H9 (cell line): ENCODE results near the gene CCDC12. TPM values are rescaled to one million over a fixed set of nuclear protein-coding genes. Genes with fewer than 3 reads are reported as not detected.

ENCODE experiments used
- DNase-seq: peaks from one replicate; pipeline ENCODE4 v3.0.0-alpha.2; 2017
- H2AFZ ChIP-seq: one replicate; pipeline ENCODE4 v1.6.1; 2013; ENCODE audit warnings: mild to moderate bottlenecking, low read length, control low read depth, moderate library complexity
- H2AK5ac ChIP-seq: 2 replicates; pipeline ENCODE4 v1.6.1; 2013; ENCODE audit warnings: low read length, control low read depth, mixed read lengths; ENCODE audit not compliant: insufficient read length
- H2BK120ac ChIP-seq: one replicate; pipeline ENCODE4 v1.6.1; 2013; ENCODE audit warnings: low read depth, mild to moderate bottlenecking, low read length, control low read depth, inconsistent platforms; ENCODE audit not compliant: poor library complexity, severe bottlenecking
- H2BK12ac ChIP-seq: 2 replicates; pipeline ENCODE4 v1.6.1; 2013; ENCODE audit warnings: low read length, control low read depth, mixed read lengths, low read depth; ENCODE audit not compliant: insufficient read length
- H2BK15ac ChIP-seq: 2 replicates; pipeline ENCODE4 v1.6.1; 2013; ENCODE audit warnings: low read depth, low read length, control low read depth
- H2BK20ac ChIP-seq: one replicate; pipeline ENCODE4 v1.6.1; 2013; ENCODE audit warnings: low read depth, mild to moderate bottlenecking, low read length, control low read depth, inconsistent platforms; ENCODE audit not compliant: poor library complexity, severe bottlenecking
- H2BK5ac ChIP-seq: 2 replicates; pipeline ENCODE4 v1.6.1; 2013; ENCODE audit warnings: low read length, control low read depth, mixed read lengths; ENCODE audit not compliant: insufficient read length
- H3K14ac ChIP-seq: 2 replicates; pipeline ENCODE4 v1.6.1; 2013; ENCODE audit warnings: low read length, control low read depth; ENCODE audit not compliant: insufficient read depth
- H3K18ac ChIP-seq: 2 replicates; pipeline ENCODE4 v1.6.1; 2013; ENCODE audit warnings: low read depth, mild to moderate bottlenecking, mixed read lengths, low read length, control low read depth; ENCODE audit not compliant: insufficient read length
- H3K23ac ChIP-seq: 2 replicates; pipeline ENCODE4 v1.6.1; 2013; ENCODE audit warnings: low read length, control low read depth, mixed read lengths, low read depth; ENCODE audit not compliant: insufficient read length
- H3K23me2 ChIP-seq: 2 replicates; pipeline ENCODE4 v1.6.1; 2013; ENCODE audit warnings: low read depth, mild to moderate bottlenecking, mixed read lengths, low read length, control low read depth; ENCODE audit not compliant: insufficient read length, poor library complexity, severe bottlenecking
- H3K27ac ChIP-seq: 2 replicates; pipeline ENCODE4 v1.5.1; 2013; ENCODE audit warnings: low read length, control low read depth, mixed read lengths, low read depth; ENCODE audit not compliant: insufficient read length
- H3K27me3 ChIP-seq: 2 replicates; pipeline ENCODE4 v1.6.1; 2013; ENCODE audit warnings: low read length, control low read depth, inconsistent platforms; ENCODE audit not compliant: insufficient read depth
- H3K4ac ChIP-seq: 2 replicates; pipeline ENCODE4 v1.6.1; 2013; ENCODE audit warnings: low read depth, mild to moderate bottlenecking, control low read depth, inconsistent platforms, low read length, moderate library complexity
- H3K4me1 ChIP-seq: 2 replicates; pipeline ENCODE4 v1.6.1; 2013; ENCODE audit warnings: low read length, control low read depth, inconsistent platforms; ENCODE audit not compliant: insufficient read depth
- H3K4me2 ChIP-seq: 2 replicates; pipeline ENCODE4 v1.6.1; 2013; ENCODE audit warnings: low read length, control low read depth, mixed read lengths; ENCODE audit not compliant: insufficient read length, insufficient read depth
- H3K56ac ChIP-seq: 2 replicates; pipeline ENCODE4 v1.6.1; 2013; ENCODE audit warnings: low read depth, mild to moderate bottlenecking, mixed read lengths, low read length, control low read depth; ENCODE audit not compliant: insufficient read length
- H3K79me1 ChIP-seq: 2 replicates; pipeline ENCODE4 v1.6.1; 2013; ENCODE audit warnings: low read depth, mild to moderate bottlenecking, moderate library complexity, low read length, control low read depth, inconsistent platforms; ENCODE audit not compliant: insufficient read depth, poor library complexity, severe bottlenecking
- H3K79me2 ChIP-seq: 2 replicates; pipeline ENCODE4 v1.6.1; 2013; ENCODE audit warnings: low read length, control low read depth, inconsistent platforms; ENCODE audit not compliant: insufficient read depth
- H3K9ac ChIP-seq: 2 replicates; pipeline ENCODE4 v1.6.1; 2013; ENCODE audit warnings: low read length, control low read depth, mixed read lengths; ENCODE audit not compliant: insufficient read length; ENCODE audit errors: extremely low read depth
- H3K9me3 ChIP-seq: one replicate; pipeline ENCODE4 v1.6.1; 2013; ENCODE audit warnings: low read depth, low read length, inconsistent platforms; ENCODE audit not compliant: control insufficient read depth
- H3T11ph ChIP-seq: one replicate; pipeline ENCODE4 v1.6.1; 2013; ENCODE audit warnings: mild to moderate bottlenecking, low read length, control low read depth, inconsistent platforms
- H4K20me1 ChIP-seq: one replicate; pipeline ENCODE4 v1.6.1; 2013; ENCODE audit not compliant: control insufficient read depth, insufficient read length, insufficient read depth
- H4K5ac ChIP-seq: 2 replicates; pipeline ENCODE4 v1.6.1; 2013; ENCODE audit warnings: low read depth, mild to moderate bottlenecking, mixed read lengths, low read length, control low read depth; ENCODE audit not compliant: insufficient read length
- H4K8ac ChIP-seq: replicated peaks from 2 replicates; pipeline ENCODE4 v1.6.1; 2013; ENCODE audit warnings: low read length, control low read depth, mixed read lengths, low read depth; ENCODE audit not compliant: insufficient read length
- H4K91ac ChIP-seq: 2 replicates; pipeline ENCODE4 v1.6.1; 2013; ENCODE audit warnings: low read depth, mild to moderate bottlenecking, moderate library complexity, mixed read lengths, low read length, control low read depth; ENCODE audit not compliant: insufficient read length
- H3K27ac Mint-ChIP-seq, 3 experiments: 2 replicates in 2 of 3; 3 replicates in 1 of 3; pipeline ENCODE4 v1.8.0; 2020 to 2021; ENCODE audit warnings: mixed read lengths in 3 of 3, mild to moderate bottlenecking in 1 of 3, moderate library complexity in 1 of 3
- H3K27me3 Mint-ChIP-seq: 2 replicates; pipeline ENCODE4 v1.8.0; 2021; ENCODE audit warnings: low read depth, mild to moderate bottlenecking, moderate library complexity, mixed read lengths
- H3K36me3 Mint-ChIP-seq, 3 experiments: 2 replicates in 2 of 3; 3 replicates in 1 of 3; pipeline ENCODE4 v1.8.0; 2020 to 2021; ENCODE audit warnings: low read depth in 3 of 3, mixed read lengths in 3 of 3; ENCODE audit not compliant: insufficient read depth in 1 of 3
- H3K4me1 Mint-ChIP-seq, 2 experiments: 2 replicates each; pipeline ENCODE4 v1.8.0; 2020; ENCODE audit warnings: mixed read lengths in 2 of 2
- H3K4me3 Mint-ChIP-seq, 2 experiments: 2 replicates in 1 of 2; 3 replicates in 1 of 2; pipeline ENCODE4 v1.8.0; 2020 to 2021; ENCODE audit warnings: mild to moderate bottlenecking in 2 of 2, mixed read lengths in 2 of 2, moderate library complexity in 1 of 2
- H3K9me3 Mint-ChIP-seq, 2 experiments: 2 replicates in 1 of 2; 3 replicates in 1 of 2; pipeline ENCODE4 v1.8.0; 2020; ENCODE audit warnings: mild to moderate bottlenecking in 2 of 2, mixed read lengths in 2 of 2, moderate library complexity in 1 of 2
- CTCF ChIP-seq: fragments of 200-600 bp; sonication (generic); conservative IDR thresholded peaks from 3 replicates; pipeline ENCODE4 v1.8.0; 2021; ENCODE audit warnings: antibody characterized with exemption, mild to moderate bottlenecking
- WGBS: extraction: QIAGEN DNeasy Blood & Tissue Kit; methylation state at CpG from one replicate; pipeline ENCODE4 v1.1.7; 2013; ENCODE audit warnings: missing lambda C conversion rate, low lambda C conversion rate, mixed read lengths; ENCODE audit not compliant: insufficient read length; ENCODE audit errors: extremely low coverage; 5-methylcytosine and 5-hydroxymethylcytosine counted together
- total RNA-seq: library from RNA; stranded (reverse); gene quantifications from 2 replicates; pipeline ENCODE4 v1.2.1, GENCODE V29; 2021

CCDC12 gene
- total RNA-seq, 1 experiment from 2014 or later, result 54.0 TPM

DNA sequence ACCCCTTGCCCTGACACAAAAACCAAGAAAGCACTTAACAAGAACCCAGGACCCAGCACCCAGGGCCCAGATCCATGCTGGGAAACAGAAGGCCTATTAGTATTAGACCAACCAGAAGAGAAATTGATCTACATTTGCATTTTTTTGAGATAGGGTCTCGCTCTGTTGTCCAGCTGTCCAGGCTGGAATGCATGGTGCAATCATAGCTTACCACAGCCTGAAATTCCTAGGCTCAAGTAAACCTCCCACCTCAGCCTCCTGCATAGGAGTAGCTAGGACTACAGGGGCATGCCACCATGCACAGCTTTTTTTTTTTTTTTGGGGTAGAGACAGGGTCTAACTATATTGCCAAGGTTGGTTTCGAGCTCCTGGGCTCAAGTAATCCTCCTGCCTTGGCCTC lies 26.4 kb downstream of the CCDC12 start:
- no peak for DNase-seq
- Histone ChIP-seq H3K79me1 (peaks cover 18% of the 10 kb centered on the region), H3K14ac (no peak overlapping the region), H3K79me2 (peaks cover 39% of the 10 kb centered on the region; the same call in 1 of the 2 replicates), H4K8ac (no peak overlapping the region), H3K9ac (no peak overlapping the region), H4K5ac (no peak overlapping the region), H2BK12ac (no peak overlapping the region), H3K4me1 (peaks cover 9% of the 10 kb centered on the region; the same call in 1 of the 2 replicates), H3K18ac (no peak overlapping the region), H2BK20ac (no peak overlapping the region), H3K9me3 (no peaks in the 10 kb centered on the region), H3K56ac (no peak overlapping the region), H3K27me3 (no peaks in the 10 kb centered on the region), H2BK5ac (no peak overlapping the region), H2BK120ac (no peak overlapping the region), H3K27ac (no peak overlapping the region), H3T11ph (no peak overlapping the region), H2BK15ac (no peak overlapping the region), H3K4me2 (no peak overlapping the region), H2AFZ (no peak overlapping the region), H4K91ac (no peak overlapping the region), H4K20me1 (peaks cover 2% of the 10 kb centered on the region), H3K23me2 (no peaks in the 10 kb centered on the region), H3K4ac (no peak overlapping the region), H2AK5ac (no peak overlapping the region), H3K23ac (no peak overlapping the region)
- peaks cover 48 to 68% of the 10 kb centered on the region in 2 experiments for H3K4me1 Mint-ChIP-seq
- peak overlapping the region in 1 of 3 experiments; percentile 7; a peak in 1 of 7 replicates for H3K27ac Mint-ChIP-seq
- no peak for TF ChIP-seq CTCF
- H3K9me3 Mint-ChIP-seq, result no peaks in the 10 kb centered on the region; a peak in 1 of 5 replicates
- no CpG with 5 or more reads among the region's 2 CpGs for WGBS
- peaks cover 6 to 23% (median 17%) of the 10 kb centered on the region in 3 experiments for H3K36me3 Mint-ChIP-seq
- H3K4me3 Mint-ChIP-seq, result no peak overlapping the region
- H3K27me3 Mint-ChIP-seq, result no peaks in the 10 kb centered on the region
